HepG2 (cell line): ENCODE results near the gene NLGN2. TPM values are rescaled to one million over a fixed set of nuclear protein-coding genes. Genes with fewer than 3 reads are reported as not detected.
A peak's percentile ranks its signal among the peaks of the same experiment; 100 is the strongest.

ENCODE experiments used
- ATAC-seq: fragments of 200-7000 bp; cut with Tn5 transposase; 3 replicates; pipeline ENCODE4 v1.9.1; 2020; ENCODE audit warnings: mild to moderate bottlenecking, moderate library complexity
- BruUV-seq: library from RNA; stranded (reverse); fragments of 400-500 nt; replicated peaks from 2 replicates; lab custom pipeline; 2021; lab: Mats Ljungman, UMichigan
- CTCF ChIA-PET: fragments of 300-600 bp; formaldehyde crosslinking; extraction: SDS; loops from one replicate; lab custom pipeline; 2021; ENCODE audit warnings: low total read pairs, inconsistent platforms, low intra/inter-chr PET ratio; lab: Yijun Ruan, JAX
- POLR2A ChIA-PET: fragments of 350-600 bp; sonication (Branson Sonifier 250); formaldehyde crosslinking; loops from one replicate; lab custom pipeline; 2020; ENCODE audit warnings: antibody characterized with exemption, inconsistent platforms; lab: Yijun Ruan, JAX
- DNase-seq: peaks from one replicate; pipeline ENCODE4 v3.0.0-alpha.2; 2015; ENCODE audit warnings: low spot score
- FAIRE-seq: peaks from 3 replicates; lab custom pipeline; 2011; peaks lifted over from hg19 to GRCh38; lab: Jason Lieb, UNC
- H2AFZ ChIP-seq: one replicate; pipeline ENCODE4 v1.6.1; 2011; ENCODE audit warnings: low read length, inconsistent platforms
- H3K27ac ChIP-seq: fragments of 300-600 bp; 3 replicates; pipeline ENCODE4 v1.8.0; 2011; ENCODE audit warnings: mixed run types, mild to moderate bottlenecking, mixed read lengths, low read length, inconsistent platforms; ENCODE audit not compliant: insufficient read depth; ENCODE audit errors: extremely low read length
- H3K27me3 ChIP-seq, 2 experiments: fragments of 200-600 bp in 1 of 2; 2 replicates in 1 of 2; 3 replicates in 1 of 2; pipeline versions ENCODE4 v1.6.0 to v1.8.0; 2011; ENCODE audit warnings: low read length in 2 of 2, mild to moderate bottlenecking in 2 of 2, moderate library complexity in 2 of 2, inconsistent platforms in 1 of 2; ENCODE audit not compliant: insufficient read depth in 2 of 2, control insufficient read depth in 1 of 2
- H3K36me3 ChIP-seq, 2 experiments: fragments of 200-600 bp in 1 of 2; replicated peaks in 1 of 2; 2 replicates in 1 of 2; 3 replicates in 1 of 2; pipeline versions ENCODE4 v1.5.1 to v1.8.0; 2011; ENCODE audit warnings: low read length in 2 of 2, inconsistent platforms in 1 of 2; ENCODE audit not compliant: insufficient read depth in 2 of 2, control insufficient read depth in 1 of 2
- H3K4me1 ChIP-seq: 2 replicates; pipeline ENCODE4 v1.5.1; 2012; ENCODE audit warnings: low read length, inconsistent platforms; ENCODE audit not compliant: insufficient read depth
- H3K4me2 ChIP-seq: 2 replicates; pipeline ENCODE4 v1.6.0; 2011; ENCODE audit warnings: low read depth, low read length, inconsistent platforms
- H3K4me3 ChIP-seq, 3 experiments: fragments of 200-600 bp in 1 of 3; sonication (generic), shearing (Covaris generic) in 1 of 3; replicated peaks in 1 of 3; 2 replicates each; pipeline ENCODE4 v1.5.1; 2011 to 2016; ENCODE audit warnings: low read length in 3 of 3, inconsistent platforms in 2 of 3, low read depth in 2 of 3, mild to moderate bottlenecking in 2 of 3, control low read depth in 1 of 3, mixed read lengths in 1 of 3; ENCODE audit not compliant: insufficient read depth in 1 of 3
- H3K79me2 ChIP-seq: one replicate; pipeline ENCODE4 v1.6.1; 2011; ENCODE audit warnings: low read length, inconsistent platforms; ENCODE audit not compliant: insufficient read depth
- H3K9ac ChIP-seq: 2 replicates; pipeline ENCODE4 v1.6.0; 2011; ENCODE audit warnings: mild to moderate bottlenecking, low read depth, low read length, inconsistent platforms; ENCODE audit not compliant: insufficient read depth
- H3K9me3 ChIP-seq: 2 replicates; pipeline ENCODE4 v1.5.1; 2012; ENCODE audit warnings: mild to moderate bottlenecking, low read length
- H4K20me1 ChIP-seq: 2 replicates; pipeline ENCODE4 v1.6.0; 2011; ENCODE audit warnings: inconsistent platforms, mild to moderate bottlenecking, low read length, moderate library complexity; ENCODE audit not compliant: insufficient read depth
- FOXC1 ChIP-seq: sonication (generic); formaldehyde crosslinking; IDR thresholded peaks from 2 replicates; pipeline ENCODE4 v1.8.0; 2022; ENCODE audit warnings: mild to moderate bottlenecking, missing genetic modification reagents, borderline replicate concordance
- JUNB ChIP-seq: sonication (generic); formaldehyde crosslinking; IDR thresholded peaks from 2 replicates; pipeline ENCODE4 v1.8.0; 2022; ENCODE audit warnings: missing genetic modification reagents, mild to moderate bottlenecking, borderline replicate concordance
- RAD51 ChIP-seq: fragments of 450-650 bp; IDR thresholded peaks from 2 replicates; pipeline ENCODE4 v1.6.1; 2016; ENCODE audit warnings: borderline replicate concordance
- RNF2 ChIP-seq: fragments of 450-650 bp; conservative IDR thresholded peaks from 2 replicates; pipeline ENCODE4 v1.6.1; 2016; ENCODE audit warnings: low read depth
- TBL1XR1 ChIP-seq: fragments of 150-350 bp; IDR thresholded peaks from 2 replicates; pipeline ENCODE4 v1.6.1; 2014; ENCODE audit warnings: borderline replicate concordance, low read length; ENCODE audit not compliant: partially characterized antibody
- ZNF232 ChIP-seq: sonication (generic); formaldehyde crosslinking; IDR thresholded peaks from 2 replicates; pipeline ENCODE4 v1.4.0; 2020; ENCODE audit warnings: missing genetic modification reagents, borderline replicate concordance
- ZNF530 ChIP-seq: sonication (generic); formaldehyde crosslinking; IDR thresholded peaks from 2 replicates; pipeline ENCODE4 v1.5.0; 2020; ENCODE audit warnings: low read depth, mild to moderate bottlenecking, missing genetic modification reagents
- ZSCAN25 ChIP-seq: sonication (generic); formaldehyde crosslinking; IDR thresholded peaks from 2 replicates; pipeline ENCODE4 v1.8.0; 2022; ENCODE audit warnings: mild to moderate bottlenecking, missing genetic modification reagents
- WGBS: methylation state at CpG from one replicate; pipeline ENCODE4 v1.1.6; 2017; ENCODE audit warnings: low lambda C conversion rate; 5-methylcytosine and 5-hydroxymethylcytosine counted together
- in situ Hi-C: cut with HindIII; loops from 2 replicates; pipeline ENCODE4 v1.10.0; 2017; ENCODE audit warnings: low pct_unique_long_range_greater_than_20kb; ENCODE audit not compliant: extremely low pct_ligation_motif_present
- intact Hi-C: fragments of 100-400 bp; cut with micrococcal nuclease; formaldehyde crosslinking; loops from one replicate; pipeline ENCODE4 v1.10.0; 2022; ENCODE audit not compliant: unreplicated experiment
- polyA plus RNA-seq, 8 experiments: library from polyadenylated mRNA; depleted of rRNA in 3 of 8; stranded (reverse) in 7 of 8; unstranded in 1 of 8; fragments of >200 nt; fragmentation: Illumina TruSeq in 4 of 8; extraction: Trizol in 4 of 8; gene quantifications; 2 replicates each; pipeline versions ENCODE4 v1.2.1 to v1.2.3, GENCODE V29; 2011 to 2016; ENCODE audit warnings: low read depth in 4 of 8, missing spikeins in 1 of 8, mixed read lengths in 1 of 8; ENCODE audit not compliant: insufficient read depth in 1 of 8
- total RNA-seq, 5 experiments: library from RNA; depleted of rRNA; stranded (reverse); fragments of >200 nt; fragmentation: Illumina TruSeq; extraction: Trizol; gene quantifications; 2 replicates each; pipeline ENCODE4 v1.2.3, GENCODE V29; 2016; ENCODE audit warnings: low read depth in 1 of 5
- TF ChIP-seq, protein P1 (sequence below): sonication (generic); formaldehyde crosslinking; IDR thresholded peaks from 2 replicates; pipeline ENCODE4 v1.4.0; 2020; ENCODE audit warnings: mild to moderate bottlenecking, missing genetic modification reagents
- TF ChIP-seq, protein P2 (sequence below): IDR thresholded peaks from 2 replicates; pipeline ENCODE4 v1.6.1; 2012; ENCODE audit warnings: low read length, improper control_type of control experiment
- TF ChIP-seq, protein P3 (sequence below): sonication (generic); formaldehyde crosslinking; conservative IDR thresholded peaks from 2 replicates; pipeline ENCODE4 v1.5.0; 2020; ENCODE audit warnings: missing genetic modification reagents
- TF ChIP-seq, protein P4 (sequence below): IDR thresholded peaks from 2 replicates; pipeline ENCODE4 v1.6.1; 2018; ENCODE audit warnings: missing genetic modification reagents, mild to moderate bottlenecking, missing compliant biosample characterization
- TF ChIP-seq, protein P5 (sequence below): sonication (generic); formaldehyde crosslinking; IDR thresholded peaks from 2 replicates; pipeline ENCODE4 v1.5.0; 2020; ENCODE audit warnings: mild to moderate bottlenecking, missing genetic modification reagents

The NLGN2 gene
- total and polyA plus RNA-seq, 2 of the 13 experiments (the other 11 are each of a cell fraction or from before 2014, with no cell fraction given): 1.9 to 11.0 TPM

DNA sequence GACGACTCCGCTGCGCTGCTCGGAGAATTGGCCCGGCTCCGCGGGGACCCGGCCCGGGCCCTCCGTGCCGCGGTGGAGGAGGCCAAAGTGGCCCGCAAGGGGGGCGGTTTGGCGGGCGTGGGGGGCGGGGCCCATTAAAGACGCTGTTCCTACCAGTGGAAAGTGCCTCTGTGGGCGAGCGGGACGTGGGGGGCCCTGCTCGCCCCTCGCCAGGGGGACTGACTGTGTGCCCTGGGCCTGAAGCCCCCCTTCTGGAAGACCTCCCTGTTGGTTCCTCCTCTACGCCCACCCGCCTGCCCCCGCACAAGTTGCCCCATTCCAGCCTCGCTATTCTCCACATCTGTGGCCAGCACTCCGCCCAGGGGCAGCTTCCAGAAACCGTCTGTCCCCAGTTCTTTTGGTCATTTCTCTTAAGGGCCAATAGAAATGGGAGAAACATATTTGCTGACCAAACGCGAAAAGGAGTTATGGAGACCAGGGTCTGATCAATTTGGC, 29.8 kb downstream of the NLGN2 start:
- Histone ChIP-seq H3K9me3 (no peaks in the 10 kb centered on the region), H3K4me1 (peaks cover 44% of the 10 kb centered on the region), H3K27ac (no peak overlapping the region), H3K4me3 (no peak overlapping the region; a peak in 2 of 6 replicates), H3K79me2 (no peaks in the 10 kb centered on the region), H3K36me3 (no peaks in the 10 kb centered on the region), H4K20me1 (no peaks in the 10 kb centered on the region), H2AFZ (no peak overlapping the region), H3K4me2 (0 out of 2 replicates have a peak overlapping the region, but pooled peaks have one; percentile 12), H3K27me3 (peaks cover 2 to 12% of the 10 kb centered on the region in 2 experiments; a peak in 3 of 5 replicates), H3K9ac (no peak overlapping the region)
- intact Hi-C loops: loop anchor here (2.0 kb wide), 1 partner anchor 77 kb away; no protein-coding TSS in a partner anchor
- BruUV-seq: no TSS peak
- DNase-seq (no peak), ATAC-seq (no peak), FAIRE-seq (no peak)
- WGBS: 95% methylated on average over 14 of the region's 31 CpGs
- in situ Hi-C loops: loop anchor here (5.0 kb wide), 2 partner anchors 40 to 80 kb away; partner anchors contain the start of genes TMEM95 and ZBTB4
- POLR2A ChIA-PET: interaction anchor here (1.8 to 3.8 kb wide), 4 partner anchors 8 to 47 kb away, joined by 4 to 52 read pairs (median 28); partner anchors contain the start of genes CHRNB1, POLR2A and TMEM256
- CTCF ChIA-PET: interaction anchor here (2.1 kb wide), 1 partner anchor 81 kb away, joined by 11 read pairs; no protein-coding TSS in a partner anchor
- TF ChIP-seq, protein P1, sequence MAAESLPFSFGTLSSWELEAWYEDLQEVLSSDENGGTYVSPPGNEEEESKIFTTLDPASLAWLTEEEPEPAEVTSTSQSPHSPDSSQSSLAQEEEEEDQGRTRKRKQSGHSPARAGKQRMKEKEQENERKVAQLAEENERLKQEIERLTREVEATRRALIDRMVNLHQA (CRISPR knock-in tag): no peak
- TF ChIP-seq ZSCAN25 (CRISPR knock-in tag) (no peak), ZNF232 (no peak), RAD51 (no peak), RNF2 (no peak), JUNB (no peak), ZNF530 (no peak), TBL1XR1 (no peak), FOXC1 (CRISPR knock-in tag) (no peak)
- TF ChIP-seq, protein P2, sequence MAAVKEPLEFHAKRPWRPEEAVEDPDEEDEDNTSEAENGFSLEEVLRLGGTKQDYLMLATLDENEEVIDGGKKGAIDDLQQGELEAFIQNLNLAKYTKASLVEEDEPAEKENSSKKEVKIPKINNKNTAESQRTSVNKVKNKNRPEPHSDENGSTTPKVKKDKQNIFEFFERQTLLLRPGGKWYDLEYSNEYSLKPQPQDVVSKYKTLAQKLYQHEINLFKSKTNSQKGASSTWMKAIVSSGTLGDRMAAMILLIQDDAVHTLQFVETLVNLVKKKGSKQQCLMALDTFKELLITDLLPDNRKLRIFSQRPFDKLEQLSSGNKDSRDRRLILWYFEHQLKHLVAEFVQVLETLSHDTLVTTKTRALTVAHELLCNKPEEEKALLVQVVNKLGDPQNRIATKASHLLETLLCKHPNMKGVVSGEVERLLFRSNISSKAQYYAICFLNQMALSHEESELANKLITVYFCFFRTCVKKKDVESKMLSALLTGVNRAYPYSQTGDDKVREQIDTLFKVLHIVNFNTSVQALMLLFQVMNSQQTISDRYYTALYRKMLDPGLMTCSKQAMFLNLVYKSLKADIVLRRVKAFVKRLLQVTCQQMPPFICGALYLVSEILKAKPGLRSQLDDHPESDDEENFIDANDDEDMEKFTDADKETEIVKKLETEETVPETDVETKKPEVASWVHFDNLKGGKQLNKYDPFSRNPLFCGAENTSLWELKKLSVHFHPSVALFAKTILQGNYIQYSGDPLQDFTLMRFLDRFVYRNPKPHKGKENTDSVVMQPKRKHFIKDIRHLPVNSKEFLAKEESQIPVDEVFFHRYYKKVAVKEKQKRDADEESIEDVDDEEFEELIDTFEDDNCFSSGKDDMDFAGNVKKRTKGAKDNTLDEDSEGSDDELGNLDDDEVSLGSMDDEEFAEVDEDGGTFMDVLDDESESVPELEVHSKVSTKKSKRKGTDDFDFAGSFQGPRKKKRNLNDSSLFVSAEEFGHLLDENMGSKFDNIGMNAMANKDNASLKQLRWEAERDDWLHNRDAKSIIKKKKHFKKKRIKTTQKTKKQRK: no peak
- TF ChIP-seq, protein P3, sequence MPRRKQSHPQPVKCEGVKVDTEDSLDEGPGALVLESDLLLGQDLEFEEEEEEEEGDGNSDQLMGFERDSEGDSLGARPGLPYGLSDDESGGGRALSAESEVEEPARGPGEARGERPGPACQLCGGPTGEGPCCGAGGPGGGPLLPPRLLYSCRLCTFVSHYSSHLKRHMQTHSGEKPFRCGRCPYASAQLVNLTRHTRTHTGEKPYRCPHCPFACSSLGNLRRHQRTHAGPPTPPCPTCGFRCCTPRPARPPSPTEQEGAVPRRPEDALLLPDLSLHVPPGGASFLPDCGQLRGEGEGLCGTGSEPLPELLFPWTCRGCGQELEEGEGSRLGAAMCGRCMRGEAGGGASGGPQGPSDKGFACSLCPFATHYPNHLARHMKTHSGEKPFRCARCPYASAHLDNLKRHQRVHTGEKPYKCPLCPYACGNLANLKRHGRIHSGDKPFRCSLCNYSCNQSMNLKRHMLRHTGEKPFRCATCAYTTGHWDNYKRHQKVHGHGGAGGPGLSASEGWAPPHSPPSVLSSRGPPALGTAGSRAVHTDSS (CRISPR knock-in tag): no peak
- TF ChIP-seq, protein P4, sequence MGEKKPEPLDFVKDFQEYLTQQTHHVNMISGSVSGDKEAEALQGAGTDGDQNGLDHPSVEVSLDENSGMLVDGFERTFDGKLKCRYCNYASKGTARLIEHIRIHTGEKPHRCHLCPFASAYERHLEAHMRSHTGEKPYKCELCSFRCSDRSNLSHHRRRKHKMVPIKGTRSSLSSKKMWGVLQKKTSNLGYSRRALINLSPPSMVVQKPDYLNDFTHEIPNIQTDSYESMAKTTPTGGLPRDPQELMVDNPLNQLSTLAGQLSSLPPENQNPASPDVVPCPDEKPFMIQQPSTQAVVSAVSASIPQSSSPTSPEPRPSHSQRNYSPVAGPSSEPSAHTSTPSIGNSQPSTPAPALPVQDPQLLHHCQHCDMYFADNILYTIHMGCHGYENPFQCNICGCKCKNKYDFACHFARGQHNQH (CRISPR knock-in tag): no peak
- TF ChIP-seq, protein P5, sequence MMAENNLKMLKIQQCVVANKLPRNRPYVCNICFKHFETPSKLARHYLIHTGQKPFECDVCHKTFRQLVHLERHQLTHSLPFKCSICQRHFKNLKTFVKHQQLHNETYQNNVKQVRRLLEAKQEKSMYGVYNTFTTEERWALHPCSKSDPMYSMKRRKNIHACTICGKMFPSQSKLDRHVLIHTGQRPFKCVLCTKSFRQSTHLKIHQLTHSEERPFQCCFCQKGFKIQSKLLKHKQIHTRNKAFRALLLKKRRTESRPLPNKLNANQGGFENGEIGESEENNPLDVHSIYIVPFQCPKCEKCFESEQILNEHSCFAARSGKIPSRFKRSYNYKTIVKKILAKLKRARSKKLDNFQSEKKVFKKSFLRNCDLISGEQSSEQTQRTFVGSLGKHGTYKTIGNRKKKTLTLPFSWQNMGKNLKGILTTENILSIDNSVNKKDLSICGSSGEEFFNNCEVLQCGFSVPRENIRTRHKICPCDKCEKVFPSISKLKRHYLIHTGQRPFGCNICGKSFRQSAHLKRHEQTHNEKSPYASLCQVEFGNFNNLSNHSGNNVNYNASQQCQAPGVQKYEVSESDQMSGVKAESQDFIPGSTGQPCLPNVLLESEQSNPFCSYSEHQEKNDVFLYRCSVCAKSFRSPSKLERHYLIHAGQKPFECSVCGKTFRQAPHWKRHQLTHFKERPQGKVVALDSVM (CRISPR knock-in tag): no peak
